Stomach smooth muscle (tissue), 2 donors: ENCODE measurements around the gene CHRM1.

Experiments used
- H3K27ac ChIP-seq: one replicate; pipeline ENCODE4 v1.7.0; 2013; ENCODE audit warnings: mild to moderate bottlenecking, low read length, inconsistent platforms
- H3K27me3 ChIP-seq, 2 donors: one replicate each; pipeline ENCODE4 v1.7.0; 2013; ENCODE audit warnings: low read length in 2 of 2; ENCODE audit not compliant: insufficient read depth in 2 of 2, control insufficient read depth in 1 of 2
- H3K36me3 ChIP-seq, 2 donors: one replicate each; pipeline ENCODE4 v1.7.0; 2013; ENCODE audit warnings: low read length in 2 of 2; ENCODE audit not compliant: control insufficient read depth in 2 of 2, insufficient read depth in 2 of 2
- H3K4me1 ChIP-seq: one replicate; pipeline ENCODE4 v1.7.0; 2013; ENCODE audit warnings: low read length; ENCODE audit not compliant: control insufficient read depth, insufficient read depth
- H3K4me3 ChIP-seq, 2 donors: one replicate each; pipeline ENCODE4 v1.7.0; 2013; ENCODE audit warnings: low read length in 2 of 2
- H3K9ac ChIP-seq, 2 donors: one replicate each; pipeline ENCODE4 v1.7.0; 2013; ENCODE audit warnings: low read length in 2 of 2, mild to moderate bottlenecking in 1 of 2
- H3K9me3 ChIP-seq, 2 donors: one replicate each; pipeline ENCODE4 v1.7.0; 2013; ENCODE audit warnings: low read length in 2 of 2; ENCODE audit not compliant: control insufficient read depth in 2 of 2
- donor health status: healthy.
- donor health status: Pancreatic carcinoma.

The CHRM1 gene

GRCh38 chr11:62917906-62918502 is 3.2 kb downstream of the CHRM1 start:
- Histone ChIP-seq H3K4me3 (no peak overlapping the region), H3K36me3 (no peaks in the 10 kb centered on the region), H3K9ac (no peak overlapping the region), H3K27ac (no peak overlapping the region), H3K27me3 (peaks cover 10 to 19% of the 10 kb centered on the region in 2 donors), H3K9me3 (no peaks in the 10 kb centered on the region), H3K4me1 (peaks cover 5% of the 10 kb centered on the region)

DNA sequence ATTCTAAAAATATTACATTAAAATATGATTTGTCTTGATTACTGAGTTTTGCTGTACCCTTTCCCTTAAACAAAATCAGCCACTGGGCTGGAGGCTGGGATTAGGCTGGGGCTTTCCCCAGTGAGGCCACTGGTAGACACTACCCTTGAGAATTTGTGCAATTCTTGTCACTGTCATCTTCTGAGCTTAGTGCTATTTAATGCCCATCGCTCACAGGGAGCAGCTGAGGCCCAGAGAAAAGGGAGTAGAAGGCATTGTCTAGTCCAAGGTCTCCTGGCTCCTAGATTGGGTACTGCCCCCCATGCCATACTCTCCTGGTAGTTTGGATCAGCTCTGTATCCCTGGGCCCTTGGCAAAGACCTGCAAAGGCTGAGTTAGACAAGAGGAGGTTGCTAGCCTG is 6.7 kb downstream of the CHRM1 start:
- H3K4me3 ChIP-seq, result no peak overlapping the region
- H3K27ac ChIP-seq, result no peak overlapping the region
- no peak overlapping the region for H3K9ac ChIP-seq
- H3K4me1 ChIP-seq, result no peaks in the 10 kb centered on the region
- no peaks in the 10 kb centered on the region for H3K36me3 ChIP-seq
- H3K27me3 ChIP-seq, result no peaks in the 10 kb centered on the region
- H3K9me3 ChIP-seq, result no peaks in the 10 kb centered on the region

GRCh38 chr11:62912268-62912667 is 8.9 kb downstream of the CHRM1 start:
- Histone ChIP-seq H3K9me3 (no peaks in the 10 kb centered on the region), H3K36me3 (no peaks in the 10 kb centered on the region), H3K27me3 (no peaks in the 10 kb centered on the region), H3K27ac (no peak overlapping the region), H3K4me1 (peaks cover 4% of the 10 kb centered on the region), H3K4me3 (no peak overlapping the region), H3K9ac (no peak overlapping the region)

DNA sequence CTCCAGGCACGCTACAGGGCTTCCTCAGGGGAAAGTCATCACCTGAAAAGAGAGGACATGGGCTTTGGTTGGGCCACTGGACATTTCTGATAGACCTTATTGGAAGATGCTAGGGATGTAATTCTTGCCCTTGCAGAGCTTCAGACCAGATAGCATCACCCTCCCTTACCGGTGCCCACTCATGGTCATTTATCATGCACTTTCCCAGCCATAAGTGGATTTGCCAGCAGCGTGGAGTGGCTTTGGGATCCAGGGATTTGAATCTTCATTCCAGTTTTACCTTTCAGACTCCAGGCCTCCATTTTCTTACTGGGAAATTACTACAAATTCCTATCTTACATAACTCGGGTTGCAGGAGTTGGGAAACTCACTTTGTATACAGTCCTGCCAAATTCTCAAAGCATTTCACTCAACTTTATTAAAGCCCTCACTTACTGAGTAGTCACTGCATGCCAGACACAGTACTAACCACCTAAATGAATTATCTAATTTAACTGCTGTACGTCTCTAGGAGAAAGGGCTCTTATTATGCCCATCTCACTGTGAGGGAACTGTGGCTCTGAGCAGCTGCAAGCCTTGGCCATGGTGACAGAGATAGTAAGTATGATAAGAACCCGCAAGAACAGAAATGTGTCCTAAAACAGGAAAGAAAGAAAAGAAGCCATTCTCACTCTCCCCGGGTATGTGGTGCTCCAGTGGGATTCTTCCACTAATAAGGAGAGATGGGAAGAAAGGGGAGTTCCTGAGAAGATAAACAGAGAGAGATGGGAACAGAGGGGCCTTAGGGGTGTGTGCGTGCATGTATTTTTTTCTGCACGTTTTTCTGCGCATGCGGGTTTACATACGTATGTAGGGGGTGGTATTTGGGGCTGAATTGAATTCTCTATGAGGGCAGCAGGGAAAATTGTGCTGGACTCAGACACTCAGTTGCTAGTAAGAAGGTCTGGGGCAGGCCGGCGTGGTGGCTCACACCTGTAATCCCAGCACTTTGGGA is 9.7 kb downstream of the CHRM1 start:
- Histone ChIP-seq H3K9ac (no peak overlapping the region), H3K4me3 (no peak overlapping the region), H3K27me3 (no peaks in the 10 kb centered on the region), H3K9me3 (no peaks in the 10 kb centered on the region), H3K27ac (no peak overlapping the region), H3K36me3 (no peaks in the 10 kb centered on the region), H3K4me1 (peaks cover 4% of the 10 kb centered on the region)

GRCh38 chr11:62910141-62910882 is 10.9 kb downstream of the CHRM1 start:
- no peak overlapping the region for H3K27ac ChIP-seq
- H3K27me3 ChIP-seq, result no peaks in the 10 kb centered on the region
- H3K36me3 ChIP-seq, result no peaks in the 10 kb centered on the region
- no peaks in the 10 kb centered on the region for H3K9me3 ChIP-seq
- H3K4me1 ChIP-seq, result peaks cover 4% of the 10 kb centered on the region
- H3K9ac ChIP-seq, result no peak overlapping the region
- no peak overlapping the region for H3K4me3 ChIP-seq

- Histone ChIP-seq H3K4me3 (no peak overlapping the region), H3K9me3 (no peaks in the 10 kb centered on the region), H3K27ac (no peak overlapping the region), H3K4me1 (peaks cover 4% of the 10 kb centered on the region), H3K27me3 (no peaks in the 10 kb centered on the region), H3K9ac (no peak overlapping the region), H3K36me3 (no peaks in the 10 kb centered on the region)
Measured at GRCh38 chr11:62909107-62909894, 11.9 kb downstream of the CHRM1 start.

DNA sequence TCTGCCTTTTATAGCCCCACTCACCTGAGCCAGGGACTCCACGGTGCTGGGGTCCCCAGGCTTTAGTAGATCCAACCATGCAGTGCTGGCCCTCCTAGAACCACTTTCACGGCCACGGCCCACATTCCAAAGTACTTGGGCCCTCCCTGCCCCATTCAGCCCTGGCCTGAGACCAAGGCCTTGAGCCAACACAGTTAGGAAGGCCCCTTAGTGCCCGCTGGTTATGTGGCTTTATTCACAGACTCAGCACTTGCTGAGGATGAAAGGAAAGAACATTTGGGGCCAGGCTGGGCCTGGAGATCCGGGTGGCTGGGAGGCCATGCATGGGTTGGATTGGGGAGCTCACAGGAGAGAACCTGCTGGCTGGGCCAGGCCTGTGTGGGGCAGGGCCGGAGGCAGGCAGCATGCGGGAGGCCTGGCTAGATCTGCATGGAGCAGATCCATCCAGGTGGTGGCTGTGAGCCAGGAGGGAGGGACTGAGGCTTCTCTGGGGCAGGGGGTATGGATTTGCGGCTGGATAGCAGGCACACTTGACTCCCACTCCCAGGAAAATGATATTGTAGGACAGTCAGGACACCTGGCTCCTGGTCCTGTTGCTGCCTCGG is 12.6 kb downstream of the CHRM1 start:
- no peaks in the 10 kb centered on the region for H3K9me3 ChIP-seq
- H3K27me3 ChIP-seq, result no peaks in the 10 kb centered on the region
- H3K9ac ChIP-seq, result no peak overlapping the region
- no peaks in the 10 kb centered on the region for H3K36me3 ChIP-seq
- H3K4me3 ChIP-seq, result no peak overlapping the region
- H3K27ac ChIP-seq, result no peak overlapping the region
- peaks cover 4% of the 10 kb centered on the region for H3K4me1 ChIP-seq

DNA sequence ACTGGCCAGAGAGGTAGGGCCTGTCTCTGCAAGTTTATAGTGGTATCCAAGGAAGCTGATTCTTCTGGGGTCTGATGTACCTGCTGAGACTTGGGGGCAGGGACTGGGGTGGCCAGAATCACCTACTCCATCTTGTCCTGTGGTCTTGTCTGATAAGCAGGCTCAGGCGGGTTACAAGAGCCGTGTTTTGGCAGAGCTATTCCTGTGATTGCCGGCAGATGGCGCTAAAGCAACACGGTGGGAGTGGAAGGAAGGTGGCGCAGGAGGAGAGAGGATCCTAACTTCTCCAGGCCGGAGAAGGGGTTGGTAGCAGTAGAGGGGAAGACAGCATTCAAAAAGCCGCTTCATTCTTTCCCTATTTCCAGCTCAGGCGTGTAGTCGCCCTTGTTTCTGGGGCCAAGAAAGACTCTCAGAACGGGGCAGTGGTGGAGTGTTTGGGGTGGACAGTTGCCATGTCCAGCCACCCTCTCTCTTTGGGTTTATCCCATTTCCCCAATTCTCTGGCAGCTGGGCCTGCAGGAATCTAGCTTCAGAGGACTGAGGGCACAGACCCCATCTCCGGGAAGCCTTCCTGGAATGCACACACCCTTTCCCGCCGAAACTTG is 15.1 kb downstream of the CHRM1 start:
- Histone ChIP-seq H3K27me3 (no peaks in the 10 kb centered on the region), H3K9me3 (no peaks in the 10 kb centered on the region), H3K4me1 (peaks cover 4% of the 10 kb centered on the region), H3K36me3 (no peaks in the 10 kb centered on the region), H3K27ac (no peak overlapping the region), H3K4me3 (no peak overlapping the region), H3K9ac (no peak overlapping the region)

- no peaks in the 10 kb centered on the region for H3K36me3 ChIP-seq
- no peaks in the 10 kb centered on the region for H3K9me3 ChIP-seq
- H3K27me3 ChIP-seq, result no peaks in the 10 kb centered on the region
- H3K4me1 ChIP-seq, result peaks cover 4% of the 10 kb centered on the region
- no peak overlapping the region for H3K4me3 ChIP-seq
- no peak overlapping the region for H3K9ac ChIP-seq
- no peak overlapping the region for H3K27ac ChIP-seq
Measured at GRCh38 chr11:62905296-62905695, 15.9 kb downstream of the CHRM1 start.
